Fibroblast of skin of left quadriceps (primary cell): ENCODE results near the gene HOXC10.

Experiments
- DNase-seq, 2 experiments: peaks; one replicate each; pipeline ENCODE4 v3.0.0-alpha.2; 2013; ENCODE audit warnings: low read depth in 2 of 2

The HOXC10 gene

GRCh38 chr12:53965281-53966084 is 19.5 kb upstream of the HOXC10 start:
- no peak for DNase-seq

DNA sequence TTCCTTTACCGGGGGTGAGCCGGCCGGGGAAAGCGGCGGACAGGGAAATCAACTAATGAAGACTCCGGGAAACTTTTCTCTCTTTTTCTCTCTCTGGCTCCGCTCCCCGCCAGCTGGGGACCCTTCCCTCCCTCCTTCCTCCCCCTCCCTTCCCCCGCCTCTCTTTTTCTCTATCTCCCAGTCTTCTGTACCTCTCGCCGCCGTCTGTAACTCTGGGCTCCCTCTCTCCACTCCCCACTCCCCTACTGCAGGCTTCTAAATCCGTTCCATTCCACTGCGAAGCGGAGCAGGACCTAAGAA is 18.9 kb upstream of the HOXC10 start:
- DNase-seq: no peak

GRCh38 chr12:53966385-53967133 is 18.4 kb upstream of the HOXC10 start:
- no peak for DNase-seq

DNA sequence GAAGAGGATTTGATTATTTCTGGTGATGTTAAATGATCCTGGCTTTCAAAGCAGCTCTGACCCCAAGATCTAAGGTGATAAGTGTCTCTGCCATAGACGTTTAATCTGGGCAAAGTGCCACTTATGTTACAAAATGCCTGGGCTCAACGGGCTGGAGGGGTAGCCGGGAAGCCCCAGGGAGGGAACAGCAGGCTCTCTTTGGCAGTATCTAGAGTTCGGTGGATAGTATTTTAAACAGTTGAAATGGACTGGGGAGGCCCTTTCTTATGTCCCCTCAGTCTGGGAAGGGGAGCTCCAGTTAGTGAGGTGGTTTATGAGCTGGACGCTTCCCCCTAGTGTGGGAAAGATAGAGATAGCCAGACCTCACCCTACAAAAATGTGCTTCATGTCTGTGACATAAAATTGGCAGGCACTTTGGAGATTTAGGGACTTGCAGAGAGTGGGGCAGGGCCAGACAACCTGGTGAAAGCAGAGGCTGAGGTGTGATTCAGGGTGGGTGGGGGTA is 17.5 kb upstream of the HOXC10 start:
- no peak for DNase-seq

DNA sequence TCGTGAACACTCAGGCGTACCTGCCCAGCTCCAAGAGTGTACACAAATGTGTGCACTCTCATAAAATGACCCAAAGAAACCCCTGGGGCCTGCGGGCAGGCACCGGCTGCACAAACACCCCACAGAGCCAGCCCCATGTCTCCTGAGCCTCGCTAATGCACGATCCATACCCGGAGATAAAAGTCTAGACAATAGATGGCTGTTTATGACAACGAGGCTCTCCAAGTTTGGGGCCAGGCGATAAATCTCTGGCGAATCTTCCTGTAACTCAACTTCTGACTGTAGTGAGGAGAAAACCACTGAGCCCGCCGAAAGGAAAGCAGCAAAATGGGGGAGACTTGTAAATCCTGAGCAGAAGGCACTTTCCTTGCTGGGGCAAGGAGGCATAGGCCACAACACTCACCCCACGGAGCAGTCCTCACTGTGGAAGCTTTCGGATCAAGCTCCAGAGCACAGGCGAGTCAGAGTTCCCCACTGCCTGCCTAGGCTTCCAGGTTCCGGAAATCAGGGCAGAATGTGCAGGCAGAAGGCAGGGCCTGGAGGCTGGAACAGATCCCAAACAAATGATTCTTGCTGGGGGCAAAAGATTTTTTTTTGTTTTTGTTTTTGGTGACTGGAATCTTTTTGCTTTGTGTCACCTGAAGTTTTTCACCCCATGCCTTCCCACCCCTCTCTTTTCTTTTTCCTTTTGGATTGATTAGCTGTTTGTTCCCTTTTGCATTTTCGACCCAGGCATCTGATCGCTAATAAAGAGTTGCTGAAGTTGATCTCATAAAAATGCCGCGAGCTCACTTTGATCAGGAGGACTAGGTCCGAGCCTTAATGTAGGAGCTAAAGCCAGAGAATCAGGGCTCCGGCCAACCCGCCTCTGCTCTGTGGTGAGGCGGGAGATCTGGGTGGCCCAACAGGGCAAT is 16.5 kb upstream of the HOXC10 start:
- DNase-seq: no peak

DNA sequence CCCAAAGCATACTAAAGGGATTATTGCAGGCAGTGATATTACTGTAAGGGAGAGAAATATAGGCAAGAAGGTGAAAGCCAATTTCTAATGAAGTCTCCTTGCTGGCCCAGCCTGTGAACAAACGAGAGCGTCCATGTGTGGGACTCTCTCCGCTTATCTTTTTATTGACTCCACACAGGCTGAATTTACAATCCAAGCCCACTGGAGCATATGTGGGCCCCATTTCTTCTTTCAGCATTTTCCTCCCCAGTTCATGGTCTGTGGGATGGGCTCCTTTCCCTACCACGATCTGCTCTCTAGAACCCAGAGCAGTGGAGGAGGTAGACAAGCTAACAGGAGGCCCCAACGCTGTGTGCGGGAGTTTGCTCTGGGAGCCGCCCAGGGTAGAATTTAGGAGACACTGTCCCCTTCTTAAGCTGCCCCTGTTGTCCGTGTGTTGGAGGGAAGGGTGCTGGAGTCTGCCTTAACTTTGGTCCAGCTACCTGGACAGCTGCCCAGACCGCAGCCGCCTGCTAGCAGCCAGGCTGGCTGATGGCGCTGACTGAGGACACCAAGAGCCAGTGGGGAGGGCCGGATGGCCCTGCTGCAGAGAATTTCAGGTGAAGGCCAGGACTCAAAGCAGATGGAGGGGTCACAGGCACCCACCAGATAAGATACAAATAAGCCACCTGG is 15.2 kb upstream of the HOXC10 start:
- DNase-seq: no peak

- no peak for DNase-seq
Measured at GRCh38 chr12:53970451-53970850, 14.5 kb upstream of the HOXC10 start.

GRCh38 chr12:53971129-53971528 is 13.8 kb upstream of the HOXC10 start:
- no peak for DNase-seq

GRCh38 chr12:53971686-53972085 is 13.3 kb upstream of the HOXC10 start:
- no peak for DNase-seq

- DNase-seq: no peak
Measured at GRCh38 chr12:53972152-53972702, 12.7 kb upstream of the HOXC10 start.

DNA sequence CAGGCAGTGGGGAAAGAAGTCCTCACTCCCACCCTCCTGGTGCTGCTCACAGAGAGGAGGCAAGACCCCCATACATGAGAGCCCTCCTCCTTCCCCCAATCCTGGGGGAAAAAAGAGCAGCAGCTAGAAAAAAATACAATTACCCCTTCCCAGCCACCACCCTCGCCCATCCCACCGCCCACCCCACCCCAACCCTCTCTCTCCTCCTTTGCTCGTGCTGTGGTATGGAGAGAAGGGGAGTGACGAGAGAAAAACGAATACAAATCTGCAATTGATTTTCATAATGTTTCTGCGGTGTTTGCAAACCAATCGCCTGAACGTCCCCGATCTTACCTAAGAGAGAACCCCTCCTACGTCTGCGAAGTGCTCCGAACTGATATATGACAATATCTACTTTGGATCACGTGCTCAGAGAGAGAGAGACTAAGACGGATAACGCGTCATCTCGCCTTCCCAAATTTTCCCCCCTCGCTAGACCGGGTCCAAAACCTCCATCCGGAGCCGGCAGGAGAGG is 12.2 kb upstream of the HOXC10 start, which contains the start of gene HOXC11:
TSS of gene HOXC11 (plus strand) at position 405 of the 514 bp plus-strand sequence. CDS start 116 bp downstream, outside the sequence.
- DNase-seq: no peak

DNA sequence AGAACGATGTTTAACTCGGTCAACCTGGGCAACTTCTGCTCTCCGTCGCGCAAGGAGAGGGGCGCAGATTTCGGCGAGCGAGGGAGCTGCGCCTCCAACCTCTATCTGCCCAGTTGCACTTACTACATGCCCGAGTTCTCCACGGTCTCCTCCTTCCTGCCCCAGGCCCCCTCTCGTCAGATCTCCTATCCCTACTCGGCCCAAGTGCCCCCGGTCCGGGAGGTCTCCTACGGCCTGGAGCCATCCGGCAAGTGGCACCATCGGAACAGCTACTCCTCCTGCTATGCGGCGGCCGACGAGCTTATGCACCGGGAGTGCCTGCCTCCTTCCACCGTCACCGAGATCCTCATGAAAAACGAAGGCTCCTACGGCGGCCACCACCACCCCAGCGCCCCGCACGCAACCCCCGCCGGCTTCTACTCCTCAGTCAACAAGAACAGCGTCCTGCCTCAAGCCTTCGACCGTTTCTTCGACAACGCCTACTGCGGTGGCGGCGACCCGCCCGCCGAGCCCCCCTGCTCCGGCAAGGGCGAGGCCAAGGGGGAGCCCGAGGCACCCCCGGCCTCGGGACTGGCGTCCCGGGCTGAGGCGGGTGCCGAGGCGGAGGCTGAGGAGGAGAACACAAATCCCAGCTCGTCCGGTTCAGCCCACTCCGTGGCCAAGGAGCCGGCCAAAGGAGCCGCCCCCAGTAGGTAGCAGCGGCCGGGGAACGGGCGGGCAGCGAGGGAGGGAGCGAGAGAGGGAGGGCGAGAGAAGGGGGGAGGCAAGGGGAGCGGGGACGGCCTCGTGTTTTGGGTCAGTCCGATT is 11.5 kb upstream of the HOXC10 start:
- DNase-seq: no peak

DNA sequence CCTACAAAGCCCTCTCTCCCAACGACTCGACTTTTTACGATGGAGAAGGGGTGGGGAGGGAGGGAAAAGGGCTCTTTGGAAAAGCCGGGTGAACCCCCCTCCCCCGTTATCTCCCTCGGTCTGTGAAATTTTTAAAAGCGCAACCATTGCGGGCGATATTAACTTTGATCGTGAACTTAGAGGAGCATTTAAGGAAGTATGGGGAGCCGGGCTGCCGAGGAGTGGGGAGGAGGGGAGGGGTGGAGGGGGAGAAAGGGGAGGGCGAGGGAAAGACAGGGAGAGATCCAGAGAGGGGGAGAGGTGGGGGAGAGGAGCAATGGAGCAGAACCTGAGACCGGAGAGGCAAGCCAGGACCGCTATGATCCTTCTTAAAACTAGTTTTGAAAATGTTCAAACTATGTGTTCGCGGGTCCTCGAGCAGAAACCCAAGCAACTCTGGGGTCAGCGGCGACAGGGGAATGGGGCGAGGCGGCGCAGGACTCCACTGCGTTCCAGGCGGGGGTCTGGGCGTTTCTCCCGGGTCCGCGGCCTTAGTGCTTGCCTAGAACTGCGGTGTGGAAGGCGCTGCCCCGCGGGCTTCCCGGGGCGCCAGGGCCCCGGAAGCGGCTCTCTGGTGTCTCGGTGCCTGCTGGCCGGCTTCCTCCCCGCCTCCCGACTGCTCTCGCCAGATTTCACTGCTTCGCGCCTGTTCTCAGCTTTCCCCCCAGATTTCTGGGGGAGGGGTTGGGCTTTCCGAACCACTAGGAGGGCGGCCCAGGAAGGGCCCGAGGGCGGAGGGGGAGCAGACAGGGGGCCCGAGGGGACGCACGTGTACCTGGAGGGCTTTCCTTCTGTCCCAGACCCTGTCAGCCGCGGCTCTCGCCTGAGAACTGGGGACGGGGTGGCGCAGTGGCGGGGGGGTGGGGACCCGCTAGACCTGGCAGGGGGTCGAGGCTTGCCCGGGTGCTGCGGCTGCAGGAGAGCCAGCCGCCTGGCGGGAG is 10.6 kb upstream of the HOXC10 start, which contains the start of gene HOTAIR:
TSS of gene HOTAIR (minus strand) at position 871 of the 980 bp plus-strand sequence.
- no peak for DNase-seq

DNA sequence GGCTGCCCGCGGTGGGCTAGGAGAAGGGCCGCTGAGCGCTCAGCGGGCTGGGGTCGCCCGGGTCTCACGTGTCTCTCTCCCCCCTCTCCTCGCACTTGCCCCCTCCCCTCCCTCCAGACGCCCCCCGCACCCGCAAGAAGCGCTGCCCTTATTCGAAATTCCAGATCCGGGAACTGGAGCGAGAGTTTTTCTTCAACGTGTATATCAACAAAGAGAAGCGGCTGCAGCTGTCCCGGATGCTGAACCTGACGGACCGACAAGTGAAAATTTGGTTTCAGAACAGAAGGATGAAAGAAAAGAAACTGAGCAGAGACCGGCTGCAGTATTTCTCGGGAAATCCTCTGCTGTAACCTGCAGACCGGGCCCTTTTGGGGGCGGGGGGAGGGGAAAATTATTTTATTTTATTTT is 9.9 kb upstream of the HOXC10 start:
- no peak for DNase-seq

DNA sequence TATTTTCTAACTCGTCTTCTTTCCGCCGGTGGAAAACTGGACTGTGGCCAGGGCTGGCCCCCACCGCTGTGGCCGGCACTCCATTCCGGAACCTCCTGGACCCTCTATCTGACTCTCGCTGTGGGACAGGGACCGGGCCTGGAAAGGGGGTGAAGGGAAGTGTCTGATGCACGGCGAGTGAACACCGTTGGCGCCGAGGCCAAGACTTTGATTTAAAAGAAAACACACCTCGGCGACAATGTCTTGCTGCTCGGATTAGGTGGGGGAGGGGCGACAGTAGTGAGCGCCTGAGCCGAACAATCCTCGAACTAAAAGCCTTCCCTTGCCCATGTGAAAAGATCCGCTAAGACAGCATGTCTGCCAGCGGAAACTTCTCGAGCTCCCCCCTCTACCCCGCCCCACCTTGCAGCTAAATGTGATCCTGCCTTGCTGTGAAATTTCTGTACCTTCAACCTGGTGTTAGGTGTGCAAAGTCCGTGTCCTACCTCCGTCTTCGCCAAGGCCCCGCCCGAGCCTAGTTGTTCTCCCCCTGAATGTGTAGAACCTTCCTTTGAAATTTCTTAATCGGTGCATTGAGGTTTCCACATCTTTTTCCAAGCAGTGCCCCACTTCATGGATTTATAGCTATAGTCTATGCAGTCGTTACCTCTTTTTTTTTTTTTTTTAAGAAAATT is 9.3 kb upstream of the HOXC10 start:
- no peak for DNase-seq

- DNase-seq: peak; percentile 94 to 95
Measured at GRCh38 chr12:53976172-53976822, 8.6 kb upstream of the HOXC10 start.

- no peak for DNase-seq
Measured at GRCh38 chr12:53976823-53977595, 7.9 kb upstream of the HOXC10 start.
